ENCODE measurements around the gene ADAM12. TPM values are rescaled to one million over a fixed set of nuclear protein-coding genes. Genes with fewer than 3 reads are reported as not detected.

ADAM12 gene
- polyA plus RNA-seq, 1 of the 3 experiments (the other 2 are of a cell fraction), result 25.0 TPM

DNA sequence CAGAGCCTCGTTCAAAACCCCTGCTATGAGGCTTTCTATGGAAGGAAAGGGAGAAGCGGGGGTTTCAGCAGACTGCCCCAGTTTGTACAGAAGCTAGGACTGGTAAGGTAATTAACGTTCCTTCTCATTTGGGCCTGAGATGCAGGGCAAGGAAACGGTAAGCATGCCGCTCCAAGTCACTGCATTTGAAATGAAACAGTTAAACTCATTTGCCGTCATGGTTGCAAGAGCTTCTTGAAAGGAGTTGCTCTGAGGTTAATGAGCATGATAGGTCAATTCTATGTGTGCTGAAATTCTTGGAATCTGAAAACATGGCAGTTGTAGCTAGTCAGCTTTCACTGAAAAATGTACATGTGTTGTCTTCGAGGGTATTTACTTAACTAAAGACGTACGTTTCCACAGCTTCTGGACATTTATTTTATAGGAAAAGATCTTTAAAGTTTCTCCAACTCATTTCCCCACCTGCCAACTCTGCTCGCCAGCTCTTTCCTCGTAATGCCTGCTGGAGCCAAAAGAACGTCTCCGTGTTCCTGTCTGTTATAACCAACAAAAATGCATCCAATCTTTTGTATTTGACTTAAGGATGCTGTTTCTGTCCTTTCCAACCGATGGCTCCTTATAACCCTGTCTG is 73.3 kb downstream of the ADAM12 start:
- Histone ChIP-seq H3K27ac (ENCODE audit: low read depth in 2 of 2, low read length in 1 of 2) (peak overlapping the region in 1 of 2 experiments; percentile 53; a peak in 1 of 4 replicates), H3K9me2 (no peaks in the 10 kb centered on the region), H3K27me3 (ENCODE audit: insufficient read depth) (no peaks in the 10 kb centered on the region), H3K4me2 (no peak overlapping the region), H3K9ac (no peak overlapping the region), H3K79me2 (ENCODE audit: insufficient read depth) (no peaks in the 10 kb centered on the region), H3F3A (replicated peaks; ENCODE audit: insufficient read depth) (no peaks in the 10 kb centered on the region), H3K36me3 (replicated peaks in 1 of 2; ENCODE audit: control insufficient read depth in 1 of 2, insufficient read depth in 2 of 2, low read length in 1 of 2) (no peaks in the 10 kb centered on the region), H4K20me1 (ENCODE audit: insufficient read depth) (no peaks in the 10 kb centered on the region), H3K9me3 (no peaks in the 10 kb centered on the region), H3K4me1 (ENCODE audit: control insufficient read depth in 1 of 2, insufficient read depth in 2 of 2, low read depth in 1 of 2, low read length in 1 of 2) (no peaks in the 10 kb centered on the region; a peak in 2 of 4 replicates), H2AFZ (ENCODE audit: low read depth) (no peak overlapping the region), H3K4me3 (ENCODE audit: low read depth in 2 of 2, low read length in 1 of 2) (no peak overlapping the region)
- TF ChIP-seq EP300 (IDR thresholded peaks at IDR 0.05; ENCODE audit: borderline replicate concordance in 1 of 2, low read depth in 1 of 2, low read length in 1 of 2), result no peak
- TF ChIP-seq, protein P1, sequence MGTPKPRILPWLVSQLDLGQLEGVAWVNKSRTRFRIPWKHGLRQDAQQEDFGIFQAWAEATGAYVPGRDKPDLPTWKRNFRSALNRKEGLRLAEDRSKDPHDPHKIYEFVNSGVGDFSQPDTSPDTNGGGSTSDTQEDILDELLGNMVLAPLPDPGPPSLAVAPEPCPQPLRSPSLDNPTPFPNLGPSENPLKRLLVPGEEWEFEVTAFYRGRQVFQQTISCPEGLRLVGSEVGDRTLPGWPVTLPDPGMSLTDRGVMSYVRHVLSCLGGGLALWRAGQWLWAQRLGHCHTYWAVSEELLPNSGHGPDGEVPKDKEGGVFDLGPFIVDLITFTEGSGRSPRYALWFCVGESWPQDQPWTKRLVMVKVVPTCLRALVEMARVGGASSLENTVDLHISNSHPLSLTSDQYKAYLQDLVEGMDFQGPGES (IDR thresholded peaks at IDR 0.05; ENCODE audit: low read depth, low read length), result no peak
- TF ChIP-seq NRF1 (IDR thresholded peaks at IDR 0.05; ENCODE audit: low read depth, low read length), result no peak
- TF ChIP-seq PBX3 (IDR thresholded peaks at IDR 0.05), result no peak
- no peak for TF ChIP-seq GATA2 (CRISPR knock-in tag; IDR thresholded peaks at IDR 0.05)
- no peak for TF ChIP-seq RXRA (IDR thresholded peaks at IDR 0.05; ENCODE audit: borderline replicate concordance, low read depth)
- no peak for TF ChIP-seq FOXM1 (IDR thresholded peaks at IDR 0.05; ENCODE audit: low read depth)
- TF ChIP-seq RAD21 (IDR thresholded peaks at IDR 0.05; ENCODE audit: low read length), result no peak
- TF ChIP-seq TCF12 (IDR thresholded peaks at IDR 0.05), result no peak
- TF ChIP-seq ZBTB33 (IDR thresholded peaks at IDR 0.05; ENCODE audit: borderline replicate concordance, low read depth), result no peak
- no peak for TF ChIP-seq FOSL2 (IDR thresholded peaks at IDR 0.05; ENCODE audit: borderline replicate concordance, low read depth)
- TF ChIP-seq, protein P2, sequence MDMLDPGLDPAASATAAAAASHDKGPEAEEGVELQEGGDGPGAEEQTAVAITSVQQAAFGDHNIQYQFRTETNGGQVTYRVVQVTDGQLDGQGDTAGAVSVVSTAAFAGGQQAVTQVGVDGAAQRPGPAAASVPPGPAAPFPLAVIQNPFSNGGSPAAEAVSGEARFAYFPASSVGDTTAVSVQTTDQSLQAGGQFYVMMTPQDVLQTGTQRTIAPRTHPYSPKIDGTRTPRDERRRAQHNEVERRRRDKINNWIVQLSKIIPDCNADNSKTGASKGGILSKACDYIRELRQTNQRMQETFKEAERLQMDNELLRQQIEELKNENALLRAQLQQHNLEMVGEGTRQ (IDR thresholded peaks at IDR 0.05; ENCODE audit: borderline replicate concordance, low read depth, low read length), result no peak
- TF ChIP-seq RCOR1 (IDR thresholded peaks at IDR 0.05; ENCODE audit: low read length), result no peak
- TF ChIP-seq EZH2phosphoT487 (IDR thresholded peaks at IDR 0.05; ENCODE audit: borderline replicate concordance, low read depth), result no peak
- TF ChIP-seq CTCF (IDR thresholded peaks at IDR 0.05), result no peak
- POLR2A ChIA-PET, result no interaction called here
- 92% methylated on average over 14 of the region's 14 CpGs for WGBS (ENCODE audit: low lambda C conversion rate)
- CTCF ChIA-PET, result no interaction called here
- no peak for DNase-seq

Data from SK-N-SH (cell line).